Limb (tissue), 2 donors: Measurements from ENCODE around the gene ZNF766.
"Not testable (repeated sequence)": the region's sequence is repeated elsewhere in the genome, so short reads cannot be mapped to it uniquely, and the experiment has no call there.

Experiments used
- DNase-seq, 2 donors: peaks; one replicate each; pipeline ENCODE4 v3.0.0-alpha.2; 2016; ENCODE audit errors: extremely low spot score in 2 of 2

ZNF766 gene

GRCh38 chr19:52275988-52276387, 6.6 kb downstream of the ZNF766 start:
- DNase-seq = no peak

GRCh38 chr19:52277471-52277870, 8.1 kb downstream of the ZNF766 start:
- DNase-seq = no peak

- no peak for DNase-seq
These were observed 16.9 kb downstream of the ZNF766 start for GRCh38 chr19:52286256-52286655.

- no peak for DNase-seq
These were observed 22.4 kb downstream of the ZNF766 start for GRCh38 chr19:52291781-52292180.

- not testable (repeated sequence) for DNase-seq
These were observed 23.6 kb downstream of the ZNF766 start for GRCh38 chr19:52292946-52293345.

GRCh38 chr19:52296400-52296772, 27.0 kb downstream of the ZNF766 start:
- DNase-seq = no peak

GRCh38 chr19:52296773-52297600, 27.6 kb downstream of the ZNF766 start, which contains the start of gene ZNF480:
Gene ZNF480 (plus strand): TSS chr19:52297169. CDS start chr19:52300413, 3,244 bp downstream.
- peak; percentile 78 to 88 for DNase-seq

- peak; percentile 4 to 27 for DNase-seq
These were observed 28.4 kb downstream of the ZNF766 start for GRCh38 chr19:52297601-52298364.

- DNase-seq = peak in 1 of 2 donors; percentile 28
These were observed 37.9 kb downstream of the ZNF766 start for GRCh38 chr19:52307275-52307674.

GRCh38 chr19:52322429-52322828, 53.0 kb downstream of the ZNF766 start:
- DNase-seq = no peak

GRCh38 chr19:52331757-52332156, 62.4 kb downstream of the ZNF766 start:
- DNase-seq = no peak

- no peak for DNase-seq
These were observed 66.4 kb downstream of the ZNF766 start for GRCh38 chr19:52335768-52336116.

GRCh38 chr19:52336117-52336790, 66.9 kb downstream of the ZNF766 start, which contains the start of gene ZNF610:
Gene ZNF610 (plus strand): TSS chr19:52336243. CDS start chr19:52349173, 12,930 bp downstream.
- peak; percentile 83 to 95 for DNase-seq

GRCh38 chr19:52336791-52337381, 67.5 kb downstream of the ZNF766 start:
- DNase-seq = peak; percentile 2 to 34

- DNase-seq = not testable (repeated sequence)
These were observed 69.6 kb downstream of the ZNF766 start for GRCh38 chr19:52339022-52339421.

- DNase-seq = peak; percentile 65 to 79
These were observed 74.2 kb downstream of the ZNF766 start for GRCh38 chr19:52343548-52343947.

GRCh38 chr19:52345162-52345561, 75.8 kb downstream of the ZNF766 start:
- DNase-seq = no peak
